Cardiac muscle cell (in vitro differentiated cells and primary cell): ENCODE data around the gene LMLN. TPM values are rescaled to one million over a fixed set of nuclear protein-coding genes. Genes with fewer than 3 reads are reported as not detected.
"Not testable (repeated sequence)": the region's sequence is repeated elsewhere in the genome, so short reads cannot be mapped to it uniquely, and the experiment has no call there.

ENCODE experiments used
- DNase-seq, 2 donors: peaks; one replicate each; pipeline versions ENCODE4 v3.0.0 to v3.0.0-alpha.2; 2010 to 2017; ENCODE audit warnings: low read depth in 1 of 2, low spot score in 1 of 2
- H3K27ac ChIP-seq: fragments of 200-600 bp; sonication (generic); 2 replicates; pipeline ENCODE4 v1.5.1; 2016
- H3K27me3 ChIP-seq: fragments of 200-600 bp; sonication (generic); 2 replicates; pipeline ENCODE4 v1.6.0; 2016; ENCODE audit warnings: control low read depth
- H3K36me3 ChIP-seq: fragments of 200-600 bp; sonication (generic); 2 replicates; pipeline ENCODE4 v1.5.1; 2016; ENCODE audit warnings: control low read depth
- H3K4me1 ChIP-seq: fragments of 200-600 bp; sonication (generic); 2 replicates; pipeline ENCODE4 v1.8.1; 2017; ENCODE audit warnings: low read depth, mild to moderate bottlenecking, mixed run types
- H3K4me3 ChIP-seq: fragments of 200-600 bp; sonication (generic); 2 replicates; pipeline ENCODE4 v1.5.1; 2016; ENCODE audit warnings: mild to moderate bottlenecking
- H3K9me3 ChIP-seq: fragments of 200-600 bp; sonication (generic); 2 replicates; pipeline ENCODE4 v1.5.1; 2017; ENCODE audit warnings: low read depth, mild to moderate bottlenecking, control low read depth
- polyA plus RNA-seq: library from polyadenylated mRNA; unstranded; fragments of >200 nt; fragmentation: Nextera tagmentation; extraction: Ambion mirVana; gene quantifications from 2 replicates; pipeline ENCODE4 v1.2.1, GENCODE V29; 2016
- total RNA-seq: library from RNA; depleted of rRNA; stranded (reverse); fragments of >200 nt; gene quantifications from 2 replicates; pipeline ENCODE4 v1.2.3, GENCODE V29; 2016
- TF ChIP-seq, protein P1 (sequence below): IDR thresholded peaks from 2 replicates; pipeline ENCODE4 v1.5.1; 2012; ENCODE audit warnings: low read depth, mild to moderate bottlenecking, low read length

Gene LMLN
- total and polyA plus RNA-seq, 2 experiments from 2014 or later, result 4.9 to 7.7 TPM

DNA sequence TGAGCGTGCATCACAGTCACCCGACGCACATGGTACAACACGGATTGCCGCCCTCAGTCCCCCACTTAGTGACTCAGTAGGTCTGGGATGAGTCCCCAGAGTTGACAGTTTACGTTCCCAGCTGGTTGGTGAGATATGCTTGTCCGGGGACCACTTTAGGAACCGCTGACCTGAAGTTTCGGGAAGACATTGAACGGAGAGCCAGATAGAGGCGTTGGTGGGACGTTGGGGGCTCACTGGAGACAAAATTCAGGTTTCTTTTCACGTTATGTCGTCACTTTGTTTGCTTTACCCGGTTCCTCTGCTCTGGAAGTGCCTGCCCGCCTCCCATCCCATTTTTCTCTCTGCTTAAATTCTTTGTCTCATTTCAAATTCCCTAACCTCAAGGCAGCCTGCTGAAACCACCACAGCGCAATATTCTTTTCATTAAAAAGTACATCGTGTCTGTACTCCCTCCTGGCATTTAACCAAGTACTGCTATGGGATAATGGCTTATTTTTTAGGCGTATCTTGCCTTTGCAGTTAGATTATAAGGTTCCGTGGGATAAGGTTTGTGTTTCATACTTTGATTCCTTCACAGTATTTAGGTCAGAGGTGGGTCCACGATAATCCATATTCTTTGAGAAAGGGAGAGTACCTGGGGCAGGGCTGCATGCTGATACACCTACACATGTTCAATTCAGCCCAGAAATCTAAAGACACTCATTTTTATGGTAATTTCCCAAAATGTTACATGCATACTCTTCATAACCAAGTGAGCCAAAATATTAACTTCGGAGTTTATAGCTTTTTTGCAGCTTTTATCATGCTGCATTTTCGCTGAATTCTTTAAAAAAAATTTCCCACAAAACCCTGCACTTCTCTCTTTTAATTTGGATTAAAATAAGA, 921 bp downstream of the LMLN start:
- TF ChIP-seq, protein P1, sequence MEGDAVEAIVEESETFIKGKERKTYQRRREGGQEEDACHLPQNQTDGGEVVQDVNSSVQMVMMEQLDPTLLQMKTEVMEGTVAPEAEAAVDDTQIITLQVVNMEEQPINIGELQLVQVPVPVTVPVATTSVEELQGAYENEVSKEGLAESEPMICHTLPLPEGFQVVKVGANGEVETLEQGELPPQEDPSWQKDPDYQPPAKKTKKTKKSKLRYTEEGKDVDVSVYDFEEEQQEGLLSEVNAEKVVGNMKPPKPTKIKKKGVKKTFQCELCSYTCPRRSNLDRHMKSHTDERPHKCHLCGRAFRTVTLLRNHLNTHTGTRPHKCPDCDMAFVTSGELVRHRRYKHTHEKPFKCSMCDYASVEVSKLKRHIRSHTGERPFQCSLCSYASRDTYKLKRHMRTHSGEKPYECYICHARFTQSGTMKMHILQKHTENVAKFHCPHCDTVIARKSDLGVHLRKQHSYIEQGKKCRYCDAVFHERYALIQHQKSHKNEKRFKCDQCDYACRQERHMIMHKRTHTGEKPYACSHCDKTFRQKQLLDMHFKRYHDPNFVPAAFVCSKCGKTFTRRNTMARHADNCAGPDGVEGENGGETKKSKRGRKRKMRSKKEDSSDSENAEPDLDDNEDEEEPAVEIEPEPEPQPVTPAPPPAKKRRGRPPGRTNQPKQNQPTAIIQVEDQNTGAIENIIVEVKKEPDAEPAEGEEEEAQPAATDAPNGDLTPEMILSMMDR, result no peak
- Histone ChIP-seq H3K27ac (peak overlapping the region; percentile 41), H3K4me1 (peaks cover 7% of the 10 kb centered on the region), H3K9me3 (no peaks in the 10 kb centered on the region), H3K36me3 (peaks cover 4% of the 10 kb centered on the region), H3K4me3 (peak overlapping the region; percentile 82), H3K27me3 (no peaks in the 10 kb centered on the region)
- peak in 1 of 2 donors; percentile 46 for DNase-seq

DNA sequence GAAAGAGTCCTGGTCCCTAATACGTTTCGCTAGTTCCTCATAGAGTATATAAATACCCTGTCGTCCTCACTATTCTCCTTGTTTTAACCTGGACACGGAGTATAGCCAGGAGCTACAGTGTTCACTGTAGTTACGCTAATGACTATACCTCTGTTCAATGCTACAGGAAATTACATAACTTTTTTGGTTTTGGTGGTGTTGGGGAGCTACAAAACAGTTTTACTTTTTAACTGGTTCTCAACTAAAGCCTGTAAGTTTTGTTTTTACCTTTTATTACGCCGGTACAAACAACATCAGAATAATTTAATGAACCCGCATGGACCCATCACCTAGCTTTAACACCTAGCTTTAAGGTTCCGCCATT, 1.5 kb downstream of the LMLN start:
- Histone ChIP-seq H3K4me1 (peaks cover 7% of the 10 kb centered on the region), H3K27ac (no peak overlapping the region), H3K9me3 (no peaks in the 10 kb centered on the region), H3K4me3 (no peak overlapping the region), H3K27me3 (no peaks in the 10 kb centered on the region), H3K36me3 (no peaks in the 10 kb centered on the region)
- TF ChIP-seq, protein P1, result no peak
- DNase-seq, result no peak

DNA sequence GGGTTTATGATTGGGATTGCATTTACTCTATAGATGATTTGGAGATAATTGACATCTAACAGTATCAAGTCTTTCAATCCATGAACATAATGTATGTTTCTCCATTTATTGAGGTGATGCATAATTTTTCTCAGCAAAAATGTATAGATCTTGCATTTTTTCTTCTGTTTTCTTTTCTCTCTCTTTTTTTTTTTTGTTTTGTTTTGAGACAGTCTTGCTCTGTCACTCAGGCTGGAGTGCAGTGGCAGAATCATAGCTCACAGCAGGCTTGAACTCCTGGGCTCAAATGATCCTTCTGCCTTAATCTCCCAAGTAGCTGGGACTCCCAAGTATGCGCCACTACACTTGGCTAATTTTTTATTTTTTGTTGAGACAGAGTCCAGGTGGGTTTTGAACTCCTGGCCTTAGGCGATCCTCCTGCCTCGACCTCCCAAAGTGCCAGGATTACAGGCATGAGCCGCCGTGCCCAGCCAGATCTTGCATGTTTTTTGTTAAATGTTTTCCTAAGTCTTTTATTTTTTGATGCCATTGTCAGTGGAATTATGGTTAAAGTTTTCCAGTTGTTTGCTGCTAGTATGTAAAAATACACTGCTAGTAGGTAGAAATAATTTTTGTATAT, 3.1 kb downstream of the LMLN start:
- DNase-seq, result no peak
- H3K27ac ChIP-seq, result no peak overlapping the region

DNA sequence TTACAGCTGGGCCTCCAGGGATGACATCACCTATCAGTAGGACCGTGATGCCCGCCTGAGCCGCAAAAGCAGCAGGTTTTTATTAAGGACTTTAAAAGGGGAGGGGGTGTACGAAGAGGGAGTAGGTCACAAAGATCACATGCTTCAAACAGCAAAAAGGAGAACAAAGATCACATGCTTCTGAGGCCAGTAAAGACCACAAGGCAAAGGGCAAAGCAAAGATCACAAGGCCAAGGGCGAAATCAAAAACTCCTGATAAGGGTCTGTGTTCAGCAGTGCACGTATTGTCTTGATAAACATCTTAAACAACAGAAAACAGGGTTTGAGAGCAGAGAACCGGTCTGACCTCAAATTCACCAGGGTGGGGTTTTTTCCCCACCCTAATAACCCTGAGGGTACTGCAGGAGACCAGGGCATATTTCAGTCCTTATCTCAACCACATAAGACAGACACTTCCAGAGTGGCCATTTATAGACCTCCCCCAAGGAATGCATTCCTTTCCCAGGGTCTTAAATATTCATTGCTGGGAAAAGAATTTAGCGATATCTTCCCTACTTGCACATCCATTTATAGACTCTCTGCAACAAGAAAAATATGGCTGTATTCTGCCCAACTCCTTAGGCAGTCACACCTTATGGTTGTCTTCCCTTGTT, 7.4 kb downstream of the LMLN start:
- not testable (repeated sequence) for DNase-seq, H3K36me3 ChIP-seq, H3K4me3 ChIP-seq, H3K27ac ChIP-seq, H3K4me1 ChIP-seq, H3K27me3 ChIP-seq, H3K9me3 ChIP-seq

More for the DNA sequence above, 3.1 kb downstream of the LMLN start:
- H3K27me3 ChIP-seq, result no peaks in the 10 kb centered on the region
- TF ChIP-seq, protein P1, result no peak
- no peak overlapping the region for H3K4me3 ChIP-seq
- H3K9me3 ChIP-seq, result no peaks in the 10 kb centered on the region
- no peaks in the 10 kb centered on the region for H3K36me3 ChIP-seq
- H3K4me1 ChIP-seq, result peaks cover 7% of the 10 kb centered on the region

DNA sequence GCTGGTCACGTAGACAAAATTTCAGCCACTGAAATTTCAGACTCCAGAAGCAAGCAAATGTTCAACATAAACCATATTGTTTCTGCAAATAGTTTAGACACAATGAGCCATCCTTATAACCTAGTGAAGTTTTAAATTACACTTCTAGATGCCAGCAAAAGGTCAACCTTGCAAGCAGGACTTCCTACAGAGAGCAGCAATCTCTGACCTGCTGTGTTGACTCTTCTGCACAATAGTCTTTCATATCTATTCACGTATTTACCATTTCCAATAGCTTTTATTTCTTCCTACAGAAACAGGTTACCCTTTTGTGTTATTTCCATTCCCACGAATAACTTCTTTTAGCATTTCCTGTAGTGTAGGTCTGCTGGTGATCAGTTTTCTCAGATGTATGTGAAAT, 10.6 kb downstream of the LMLN start:
- no peaks in the 10 kb centered on the region for H3K4me1 ChIP-seq
- H3K27me3 ChIP-seq, result no peaks in the 10 kb centered on the region
- no peak overlapping the region for H3K4me3 ChIP-seq
- no peaks in the 10 kb centered on the region for H3K9me3 ChIP-seq
- TF ChIP-seq, protein P1, result no peak
- no peak overlapping the region for H3K27ac ChIP-seq
- no peaks in the 10 kb centered on the region for H3K36me3 ChIP-seq
- DNase-seq, result no peak
